DLD1 (cell line): ENCODE data around the gene KIAA0040.

Experiments
- in situ Hi-C: cut with HindIII; loops from 2 replicates; pipeline ENCODE4 v1.10.0; 2017; ENCODE audit warnings: low sequenced_read_pairs

Gene KIAA0040

DNA sequence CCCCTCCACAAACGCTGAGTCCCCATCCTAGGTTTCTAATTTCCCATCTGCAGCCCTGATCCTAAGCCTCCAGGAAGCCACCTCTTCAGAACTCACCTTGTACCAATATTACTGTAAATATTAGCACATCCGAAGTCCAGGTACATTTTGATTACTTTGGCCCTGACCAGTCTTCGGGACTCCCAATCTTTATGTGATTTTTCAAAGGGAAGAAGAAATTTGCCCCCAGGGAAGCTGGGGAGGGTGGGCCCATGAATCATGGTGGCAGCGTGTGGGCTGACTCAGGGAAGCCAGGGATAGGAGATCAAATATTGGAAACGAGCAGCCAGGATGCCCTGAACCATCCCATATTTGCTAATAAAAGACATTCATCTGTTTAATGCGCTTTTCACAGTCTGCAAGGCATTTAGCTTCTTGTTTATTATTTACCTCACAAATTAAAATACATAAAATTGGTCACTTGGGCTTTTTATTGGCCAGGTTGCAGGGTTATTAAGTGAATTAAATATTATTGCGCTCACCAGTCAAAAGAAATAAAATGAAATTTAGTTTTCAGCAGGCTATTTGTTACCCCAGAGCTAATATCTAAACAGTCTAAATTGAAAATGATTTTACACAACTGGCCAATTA, 46.6 kb downstream of the KIAA0040 start:
- in situ Hi-C loops, result no loop called here

GRCh38 chr1:175138579-175138978, 54.0 kb downstream of the KIAA0040 start:
- in situ Hi-C loops, result no loop called here

GRCh38 chr1:175137369-175137768, 55.2 kb downstream of the KIAA0040 start:
- in situ Hi-C loops, result no loop called here

DNA sequence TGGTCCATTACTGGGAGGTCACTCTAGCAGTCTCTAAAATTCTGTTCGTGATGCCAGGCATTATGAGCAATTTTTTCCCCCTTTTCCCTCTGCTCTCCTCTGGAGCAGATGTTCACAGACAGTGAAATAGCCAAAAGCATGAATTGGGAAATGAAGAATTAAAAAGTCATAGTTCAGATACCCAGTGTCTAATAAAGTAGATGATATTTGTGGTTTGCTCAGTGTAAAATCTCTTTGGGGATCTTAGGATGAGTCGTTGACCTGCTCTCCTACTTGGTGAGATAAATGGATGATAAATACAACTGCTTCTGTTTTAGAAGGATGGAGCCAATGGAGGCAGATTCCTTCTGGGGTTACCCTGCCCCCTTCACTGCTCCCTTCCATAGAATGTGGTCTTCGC, 56.3 kb downstream of the KIAA0040 start:
- in situ Hi-C loops, result no loop called here

DNA sequence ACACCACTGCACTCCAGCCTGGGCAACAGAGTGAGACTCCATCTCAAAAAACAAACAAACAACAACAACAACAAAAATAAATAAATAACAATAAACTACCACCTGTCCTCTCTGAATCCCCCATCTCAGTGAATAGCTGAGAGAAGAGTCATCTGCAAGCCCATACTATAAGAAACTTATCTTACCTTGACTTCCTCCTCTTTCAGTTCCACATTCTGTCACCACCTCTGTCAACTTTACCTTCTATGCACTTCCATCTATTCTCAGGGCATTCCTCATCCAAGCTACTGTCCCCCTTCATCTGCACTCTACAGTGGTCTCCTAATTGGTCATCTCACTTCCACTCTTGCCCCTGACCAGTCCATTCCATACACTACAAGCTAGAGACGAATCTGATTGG, 58.1 kb downstream of the KIAA0040 start:
- in situ Hi-C loops, result no loop called here

GRCh38 chr1:175133673-175134435, 58.7 kb downstream of the KIAA0040 start:
- in situ Hi-C loops, result no loop called here

DNA sequence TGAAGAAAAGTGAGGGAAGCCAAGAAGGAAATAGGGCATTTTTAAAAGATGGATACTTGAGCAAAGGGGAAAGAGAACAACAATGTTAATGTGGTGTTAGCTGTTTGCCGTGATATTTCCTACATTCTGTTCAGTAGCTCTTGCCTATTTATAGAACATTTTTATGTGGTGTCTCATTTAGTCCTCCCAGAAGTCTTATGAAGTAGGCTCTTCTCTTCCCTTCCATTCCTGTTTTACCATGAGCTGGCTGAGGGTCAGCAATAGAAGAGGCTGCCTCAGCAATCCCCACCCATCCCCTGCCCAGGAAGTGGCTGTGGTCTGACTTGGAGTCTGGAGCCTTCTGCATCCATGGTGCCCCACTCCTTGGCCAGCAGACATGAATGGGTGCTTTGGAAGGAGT, 60.1 kb downstream of the KIAA0040 start:
- in situ Hi-C loops, result no loop called here

- in situ Hi-C loops, result no loop called here
Measured at GRCh38 chr1:175131095-175131494, 61.5 kb downstream of the KIAA0040 start.

- in situ Hi-C loops, result no loop called here
Measured at GRCh38 chr1:175130649-175131045, 61.9 kb downstream of the KIAA0040 start.

DNA sequence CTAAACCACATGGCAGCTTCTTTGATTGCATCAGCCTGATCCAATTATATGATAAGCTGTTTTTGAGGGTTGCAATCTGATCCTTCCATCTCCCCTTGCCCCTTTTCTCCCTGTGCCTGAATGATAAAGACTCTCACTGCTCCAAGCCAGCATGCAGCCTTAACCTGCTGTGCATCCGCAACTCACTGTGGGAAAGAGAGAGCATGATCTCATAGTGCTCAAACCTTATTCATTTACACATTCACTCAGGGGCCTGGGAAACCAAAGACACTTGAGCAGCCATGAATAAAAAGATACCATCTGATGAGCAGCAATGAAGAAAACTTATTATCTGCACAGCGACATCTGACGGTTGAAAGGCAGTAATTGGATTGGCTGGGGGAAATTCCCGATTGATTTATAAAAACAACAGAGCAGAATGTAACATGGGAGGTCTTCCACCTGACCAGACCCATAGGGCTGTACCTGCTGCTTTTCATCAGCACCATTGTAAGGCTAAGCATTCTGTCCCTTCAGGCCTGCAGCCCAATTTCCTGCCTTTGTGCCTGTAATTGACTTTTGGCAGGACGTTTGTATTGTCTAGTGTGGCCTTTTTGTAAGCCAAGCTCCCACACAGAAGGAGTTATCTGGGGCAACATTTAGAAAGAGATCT, 62.5 kb downstream of the KIAA0040 start:
- in situ Hi-C loops, result no loop called here

- in situ Hi-C loops, result no loop called here
Measured at GRCh38 chr1:175129644-175129996, 63.0 kb downstream of the KIAA0040 start.

- in situ Hi-C loops, result no loop called here
Measured at GRCh38 chr1:175129182-175129581, 63.4 kb downstream of the KIAA0040 start.

DNA sequence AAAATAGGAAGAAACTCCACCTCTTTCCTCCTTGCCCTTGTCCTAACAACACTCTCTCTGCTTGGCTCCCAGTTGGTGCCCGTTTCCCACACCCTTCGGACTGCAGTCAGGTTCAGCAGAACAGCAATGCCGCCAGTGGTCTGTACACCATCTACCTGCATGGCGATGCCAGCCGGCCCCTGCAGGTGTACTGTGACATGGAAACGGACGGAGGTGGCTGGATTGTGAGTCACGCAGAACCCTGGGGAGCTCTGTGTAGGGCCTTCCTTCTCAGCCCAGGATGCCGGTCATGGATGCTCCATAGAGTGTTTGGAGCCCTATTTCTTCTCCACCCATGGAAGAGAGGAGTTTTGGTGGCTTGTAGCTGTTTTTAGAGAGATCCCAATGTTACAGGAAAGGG, 64.1 kb downstream of the KIAA0040 start:
- in situ Hi-C loops, result no loop called here

DNA sequence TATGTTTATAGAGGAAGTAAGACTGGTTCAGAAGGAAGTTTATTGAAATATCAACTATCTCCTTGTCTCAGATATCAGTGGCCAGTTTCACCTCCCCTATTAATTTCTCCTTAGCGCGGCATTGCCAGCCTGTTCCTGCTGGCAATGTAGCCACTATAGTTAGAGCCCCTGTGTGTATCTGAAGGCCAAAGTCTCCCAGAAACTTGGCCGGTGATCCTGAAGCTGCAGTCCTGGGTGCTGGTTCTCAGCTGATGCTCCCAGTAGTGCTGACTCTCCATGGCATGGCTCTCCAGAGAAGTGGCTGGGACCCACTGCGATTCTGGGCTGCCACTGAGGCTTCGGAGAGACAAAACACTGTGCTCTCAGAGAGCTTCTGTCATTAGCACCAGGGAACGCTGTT, 65.0 kb downstream of the KIAA0040 start:
- in situ Hi-C loops, result no loop called here

GRCh38 chr1:175126347-175126746, 66.2 kb downstream of the KIAA0040 start:
- in situ Hi-C loops, result no loop called here

GRCh38 chr1:175124861-175125260, 67.7 kb downstream of the KIAA0040 start:
- in situ Hi-C loops, result no loop called here

DNA sequence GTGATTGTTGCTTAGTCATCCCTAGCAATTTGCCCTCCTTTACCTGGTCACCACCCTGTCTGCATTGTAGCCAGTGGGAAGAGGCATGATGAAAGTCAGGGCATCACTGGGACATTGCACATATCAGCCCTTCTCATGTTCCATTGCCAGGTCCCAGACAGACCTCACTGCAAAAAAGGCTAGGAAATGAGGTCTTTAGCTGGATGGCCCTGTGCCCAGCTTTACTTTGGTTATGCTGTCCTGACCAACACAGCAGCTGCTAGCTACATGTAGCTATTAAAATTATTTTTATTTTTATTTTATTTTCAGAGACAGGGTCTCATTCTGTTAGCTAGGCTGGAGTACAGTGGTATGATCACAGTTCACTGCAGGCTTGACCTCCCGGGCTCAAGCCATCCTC, 72.1 kb downstream of the KIAA0040 start:
- in situ Hi-C loops, result no loop called here

DNA sequence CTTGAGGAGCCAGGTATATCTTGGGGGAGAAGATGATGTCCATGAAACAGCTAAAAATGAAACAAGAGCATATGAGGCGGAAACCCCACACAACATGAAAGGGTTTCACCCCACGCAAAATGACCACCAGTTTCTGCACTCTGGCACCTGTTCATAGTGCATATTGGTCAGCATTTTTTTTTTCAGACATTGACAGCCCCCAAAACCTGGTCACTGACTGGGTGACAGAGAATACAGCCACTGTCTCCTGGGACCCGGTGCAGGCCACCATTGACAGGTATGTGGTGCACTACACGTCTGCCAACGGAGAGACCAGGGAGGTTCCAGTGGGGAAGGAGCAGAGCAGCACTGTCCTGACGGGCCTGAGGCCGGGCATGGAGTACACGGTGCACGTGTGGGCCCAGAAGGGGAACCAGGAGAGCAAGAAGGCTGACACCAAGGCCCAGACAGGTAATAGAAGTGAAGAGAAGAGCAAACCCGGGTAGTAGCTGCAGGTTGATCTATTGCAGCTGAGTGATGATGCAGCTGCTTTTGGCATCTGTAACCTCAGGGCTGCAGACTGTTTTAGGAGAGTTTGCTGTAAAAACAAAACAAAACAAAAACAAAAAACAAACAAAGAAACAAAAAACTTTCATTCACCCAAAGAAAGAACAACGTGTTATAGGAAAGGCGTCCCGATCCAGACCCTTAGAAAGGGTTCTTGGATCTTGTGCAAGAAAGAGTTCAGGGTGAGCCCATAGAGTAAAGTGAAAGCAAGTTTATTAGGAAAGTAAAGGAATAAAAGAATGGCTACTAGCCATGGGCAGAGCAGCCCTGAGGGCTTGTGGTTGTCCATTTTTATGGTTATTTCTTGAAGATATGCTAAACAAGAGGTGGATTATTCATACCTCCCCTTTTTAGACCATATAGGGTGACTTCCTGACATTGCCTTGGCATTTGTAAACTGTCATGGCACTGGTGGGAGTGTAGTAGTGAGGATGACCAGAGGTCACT, 73.9 kb downstream of the KIAA0040 start:
- in situ Hi-C loops, result no loop called here

DNA sequence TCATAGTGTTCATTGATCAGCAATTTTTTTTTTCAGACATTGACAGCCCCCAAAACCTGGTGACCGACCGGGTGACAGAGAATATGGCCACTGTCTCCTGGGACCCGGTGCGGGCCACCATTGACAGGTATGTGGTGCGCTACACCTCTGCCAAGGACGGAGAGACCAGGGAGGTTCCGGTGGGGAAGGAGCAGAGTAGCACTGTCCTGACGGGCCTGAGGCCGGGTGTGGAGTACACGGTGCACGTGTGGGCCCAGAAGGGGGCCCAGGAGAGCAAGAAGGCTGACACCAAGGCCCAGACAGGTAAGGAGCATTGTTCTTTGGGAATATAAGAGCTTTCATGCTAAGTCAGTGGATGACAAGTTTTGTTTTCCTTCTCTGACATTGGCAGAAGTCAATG, 75.7 kb downstream of the KIAA0040 start:
- in situ Hi-C loops, result no loop called here

DNA sequence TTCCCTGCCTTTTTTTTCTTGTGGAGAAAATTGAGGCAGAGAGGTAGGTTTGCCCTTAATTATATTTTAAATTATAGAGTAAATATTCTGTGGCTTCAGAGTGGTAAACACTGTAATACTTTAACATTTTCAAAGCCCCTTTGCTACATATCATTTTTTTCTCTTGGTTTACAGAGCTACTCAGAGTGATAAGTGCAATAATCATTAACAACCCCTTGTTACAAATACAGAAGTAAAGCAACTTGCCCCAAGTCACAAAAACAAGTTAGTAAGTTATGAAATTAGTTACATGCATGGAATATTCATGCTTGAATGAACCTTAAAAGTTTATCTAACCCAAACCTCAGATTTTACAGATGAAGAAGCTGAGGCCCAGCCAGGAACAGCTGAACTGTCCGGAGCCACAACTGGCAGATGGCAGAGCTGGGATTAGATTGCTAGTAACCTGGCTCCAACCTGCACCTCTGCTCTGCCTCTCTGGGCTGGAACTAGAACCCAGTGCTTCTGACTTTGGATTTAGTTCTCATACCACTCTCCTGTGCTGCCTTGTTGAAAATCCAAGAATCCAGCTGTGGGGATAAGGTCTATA, 76.3 kb downstream of the KIAA0040 start:
- in situ Hi-C loops, result no loop called here

DNA sequence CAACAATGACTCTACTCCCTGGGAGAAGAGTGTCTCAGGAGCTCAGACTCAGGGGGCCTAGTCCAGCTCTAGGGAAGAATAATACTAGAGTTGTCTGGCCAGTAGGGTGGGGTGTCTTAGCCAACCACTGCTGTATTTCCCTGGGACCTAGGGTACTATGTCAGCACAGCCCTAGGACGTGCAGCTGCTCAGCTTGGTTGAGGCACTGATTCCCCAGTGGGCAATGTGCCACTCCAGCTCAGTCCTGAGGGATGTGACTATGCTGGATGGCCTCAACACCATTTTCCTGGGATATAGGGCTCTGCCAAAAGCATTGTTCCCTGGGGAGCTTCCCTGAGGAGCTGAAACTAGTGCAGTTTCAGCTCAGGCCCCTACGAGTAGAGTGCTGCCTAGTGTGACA, 77.6 kb downstream of the KIAA0040 start:
- in situ Hi-C loops, result no loop called here
